HEK293 (cell line): ENCODE results near the gene VILL.

Experiments
- CTCF ChIA-PET: fragments of 350-600 bp; formaldehyde crosslinking; extraction: SDS; loops from one replicate; lab custom pipeline; 2021; ENCODE audit warnings: antibody characterized with exemption; lab: Yijun Ruan, JAX
- POLR2A ChIA-PET: fragments of 300-600 bp; formaldehyde crosslinking; extraction: SDS; loops from one replicate; lab custom pipeline; 2020; ENCODE audit warnings: antibody characterized with exemption, inconsistent platforms; lab: Yijun Ruan, JAX
- H3K27ac ChIP-seq: fragments of 200-500 bp; sonication (Bioruptor generic); 2 replicates; pipeline ENCODE4 v1.5.1; 2014; ENCODE audit warnings: low read depth, low read length, control low read depth, inconsistent platforms; ENCODE audit errors: extremely low read depth
- H3K36me3 ChIP-seq, 2 experiments: fragments of 200-500 bp in 1 of 2; sonication (Bioruptor generic) in 1 of 2; 1 replicate in 1 of 2; 2 replicates in 1 of 2; pipeline ENCODE4 v1.5.1; 2014 to 2017; ENCODE audit warnings: inconsistent platforms in 2 of 2, low read length in 2 of 2; ENCODE audit not compliant: control insufficient read depth in 2 of 2, insufficient read depth in 1 of 2
- H3K4me1 ChIP-seq: fragments of 200-500 bp; sonication (Bioruptor generic); 2 replicates; pipeline ENCODE4 v1.5.1; 2014; ENCODE audit warnings: mild to moderate bottlenecking, low read length, inconsistent platforms; ENCODE audit not compliant: control insufficient read depth, insufficient read depth
- H3K4me3 ChIP-seq: 2 replicates; pipeline ENCODE4 v1.5.1; 2011; ENCODE audit warnings: low read depth, mild to moderate bottlenecking, control low read depth, low read length, moderate library complexity
- H3K9me3 ChIP-seq: fragments of 200-500 bp; sonication (Bioruptor generic); 2 replicates; pipeline ENCODE4 v1.5.1; 2014; ENCODE audit warnings: low read depth, low read length, inconsistent platforms; ENCODE audit not compliant: control insufficient read depth, insufficient read depth
- KLF1 ChIP-seq: fragments of 450-650 bp; formaldehyde crosslinking; IDR thresholded peaks from 2 replicates; pipeline ENCODE4 v1.5.1; 2016; ENCODE audit warnings: missing biosample characterization, missing genetic modification characterization
- KLF8 ChIP-seq: fragments of 450-650 bp; formaldehyde crosslinking; IDR thresholded peaks from 2 replicates; pipeline ENCODE4 v1.5.1; 2016; ENCODE audit warnings: missing biosample characterization, missing genetic modification characterization
- SP7 ChIP-seq: fragments of 450-650 bp; formaldehyde crosslinking; IDR thresholded peaks from 2 replicates; pipeline ENCODE4 v1.5.1; 2016; ENCODE audit warnings: missing biosample characterization, missing genetic modification characterization
- WT1 ChIP-seq: fragments of 450-650 bp; formaldehyde crosslinking; IDR thresholded peaks from 2 replicates; pipeline ENCODE4 v1.5.1; 2016; ENCODE audit warnings: missing biosample characterization, missing genetic modification characterization
- ZFP3 ChIP-seq: fragments of 450-650 bp; formaldehyde crosslinking; IDR thresholded peaks from 2 replicates; pipeline ENCODE4 v1.5.1; 2016; ENCODE audit warnings: low read depth, missing biosample characterization, missing genetic modification characterization
- ZNF146 ChIP-seq: fragments of 450-650 bp; formaldehyde crosslinking; IDR thresholded peaks from 2 replicates; pipeline ENCODE4 v1.5.1; 2016; ENCODE audit warnings: missing biosample characterization, missing genetic modification characterization
- ZNF302 ChIP-seq: fragments of 450-650 bp; formaldehyde crosslinking; IDR thresholded peaks from 2 replicates; pipeline ENCODE4 v1.5.1; 2016; ENCODE audit warnings: missing biosample characterization, missing genetic modification characterization, low read depth
- ZNF341 ChIP-seq: fragments of 450-650 bp; formaldehyde crosslinking; IDR thresholded peaks from 2 replicates; pipeline ENCODE4; 2016; ENCODE audit warnings: low read depth, missing biosample characterization, missing genetic modification characterization
- ZNF416 ChIP-seq: fragments of 450-650 bp; formaldehyde crosslinking; IDR thresholded peaks from 2 replicates; pipeline ENCODE4 v1.5.1; 2016; ENCODE audit warnings: missing biosample characterization, missing genetic modification characterization
- ZNF521 ChIP-seq: fragments of 450-650 bp; formaldehyde crosslinking; IDR thresholded peaks from 2 replicates; pipeline ENCODE4 v1.5.1; 2017; ENCODE audit warnings: missing biosample characterization, mild to moderate bottlenecking, missing genetic modification characterization
- ZNF558 ChIP-seq: fragments of 450-650 bp; formaldehyde crosslinking; IDR thresholded peaks from 2 replicates; pipeline ENCODE4 v1.5.1; 2016; ENCODE audit warnings: missing biosample characterization, missing genetic modification characterization
- ZNF600 ChIP-seq: fragments of 450-650 bp; formaldehyde crosslinking; IDR thresholded peaks from 2 replicates; pipeline ENCODE4 v1.5.1; 2016; ENCODE audit warnings: missing biosample characterization, missing genetic modification characterization
- ZNF623 ChIP-seq: fragments of 450-650 bp; formaldehyde crosslinking; IDR thresholded peaks from 2 replicates; pipeline ENCODE4 v1.5.1; 2016; ENCODE audit warnings: missing biosample characterization, missing genetic modification characterization
- ZNF660 ChIP-seq: fragments of 450-650 bp; IDR thresholded peaks from 2 replicates; pipeline ENCODE4 v1.5.1; 2018; ENCODE audit warnings: missing biosample characterization, mild to moderate bottlenecking, missing genetic modification characterization
- ZNF701 ChIP-seq: fragments of 450-650 bp; formaldehyde crosslinking; IDR thresholded peaks from 2 replicates; pipeline ENCODE4 v1.5.1; 2016; ENCODE audit warnings: missing biosample characterization, missing genetic modification characterization
- ZNF792 ChIP-seq: fragments of 450-650 bp; formaldehyde crosslinking; IDR thresholded peaks from 2 replicates; pipeline ENCODE4 v1.5.1; 2016; ENCODE audit warnings: missing biosample characterization, missing genetic modification characterization
- ZXDB ChIP-seq: fragments of 450-650 bp; formaldehyde crosslinking; IDR thresholded peaks from 2 replicates; pipeline ENCODE4 v1.5.1; 2016; ENCODE audit warnings: missing biosample characterization, missing genetic modification characterization
- TF ChIP-seq, protein P1 (sequence below): fragments of 450-650 bp; formaldehyde crosslinking; IDR thresholded peaks from 2 replicates; pipeline ENCODE4 v1.5.1; 2016; ENCODE audit warnings: missing biosample characterization, missing genetic modification characterization, borderline replicate concordance
- TF ChIP-seq, protein P2 (sequence below): fragments of 450-650 bp; formaldehyde crosslinking; IDR thresholded peaks from 2 replicates; pipeline ENCODE4 v1.5.1; 2016; ENCODE audit warnings: missing biosample characterization, missing genetic modification characterization
- TF ChIP-seq, protein P3 (sequence below): fragments of 450-650 bp; formaldehyde crosslinking; IDR thresholded peaks from 2 replicates; pipeline ENCODE4 v1.5.1; 2016; ENCODE audit warnings: missing biosample characterization, missing genetic modification characterization
- TF ChIP-seq, protein P4 (sequence below): fragments of 450-650 bp; formaldehyde crosslinking; IDR thresholded peaks from 2 replicates; pipeline ENCODE4 v1.5.1; 2016; ENCODE audit warnings: missing biosample characterization, missing genetic modification characterization
- TF ChIP-seq, protein P5 (sequence below): fragments of 450-650 bp; formaldehyde crosslinking; IDR thresholded peaks from 2 replicates; pipeline ENCODE4 v1.5.1; 2017; ENCODE audit warnings: missing biosample characterization, missing genetic modification characterization

VILL gene

DNA sequence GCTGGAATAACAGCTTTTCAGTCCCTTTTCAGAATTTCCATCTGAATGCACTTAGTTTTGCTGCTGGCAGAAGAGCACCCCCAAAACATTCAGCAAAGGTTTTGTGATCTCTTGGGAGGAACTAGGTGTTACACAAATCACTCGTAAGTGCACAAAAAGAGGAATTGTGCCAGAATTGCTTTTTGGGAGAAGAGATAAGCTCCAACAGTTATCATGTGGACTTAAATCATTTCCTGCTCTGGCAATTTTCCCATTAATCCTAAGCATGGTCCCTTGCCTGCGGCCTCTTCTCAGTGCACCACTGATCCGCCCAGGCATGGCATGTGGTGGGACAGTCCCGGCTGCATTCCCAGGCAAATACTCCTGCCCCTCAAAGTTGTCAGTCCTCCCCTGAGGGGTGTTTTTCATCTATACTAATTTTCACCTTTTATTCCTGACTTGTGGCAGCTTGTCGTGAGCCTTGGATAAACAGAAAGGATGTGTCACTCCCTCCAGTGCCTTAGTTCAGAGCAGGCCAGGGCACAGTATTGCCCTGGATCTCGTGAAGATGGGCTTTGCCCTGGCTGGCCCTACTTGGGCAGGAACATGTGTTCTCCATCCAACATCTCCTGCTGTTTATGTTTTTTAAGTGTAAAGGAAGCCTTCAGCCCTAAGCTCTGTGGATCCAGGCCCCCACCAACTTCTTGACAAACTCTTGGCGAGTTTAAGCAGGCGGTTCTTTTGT, 44.6 kb upstream of the VILL start:
- Histone ChIP-seq H3K27ac (no peak overlapping the region), H3K4me3 (no peak overlapping the region), H3K36me3 (no peaks in the 10 kb centered on the region), H3K9me3 (no peaks in the 10 kb centered on the region), H3K4me1 (peaks cover 7% of the 10 kb centered on the region)
- ChIA-PET POLR2A (no interaction called here), CTCF (interaction anchor here (1.0 to 1.1 kb wide), 2 partner anchors 21 to 51 kb away, joined by 3 to 4 read pairs; no protein-coding TSS in a partner anchor)
- TF ChIP-seq ZNF521, result no peak
- peak; percentile 60 for TF ChIP-seq ZNF600 (tag by site-specific recombination)
- TF ChIP-seq ZNF341 (tag by site-specific recombination), result no peak
- no peak for TF ChIP-seq ZNF558 (tag by site-specific recombination)
- no peak for TF ChIP-seq ZNF792 (tag by site-specific recombination)
- peak; percentile 55 for TF ChIP-seq KLF1 (tag by site-specific recombination)
- peak; percentile 47; the same call in 1 of the 2 replicates for TF ChIP-seq WT1 (tag by site-specific recombination)
- TF ChIP-seq, protein P1, sequence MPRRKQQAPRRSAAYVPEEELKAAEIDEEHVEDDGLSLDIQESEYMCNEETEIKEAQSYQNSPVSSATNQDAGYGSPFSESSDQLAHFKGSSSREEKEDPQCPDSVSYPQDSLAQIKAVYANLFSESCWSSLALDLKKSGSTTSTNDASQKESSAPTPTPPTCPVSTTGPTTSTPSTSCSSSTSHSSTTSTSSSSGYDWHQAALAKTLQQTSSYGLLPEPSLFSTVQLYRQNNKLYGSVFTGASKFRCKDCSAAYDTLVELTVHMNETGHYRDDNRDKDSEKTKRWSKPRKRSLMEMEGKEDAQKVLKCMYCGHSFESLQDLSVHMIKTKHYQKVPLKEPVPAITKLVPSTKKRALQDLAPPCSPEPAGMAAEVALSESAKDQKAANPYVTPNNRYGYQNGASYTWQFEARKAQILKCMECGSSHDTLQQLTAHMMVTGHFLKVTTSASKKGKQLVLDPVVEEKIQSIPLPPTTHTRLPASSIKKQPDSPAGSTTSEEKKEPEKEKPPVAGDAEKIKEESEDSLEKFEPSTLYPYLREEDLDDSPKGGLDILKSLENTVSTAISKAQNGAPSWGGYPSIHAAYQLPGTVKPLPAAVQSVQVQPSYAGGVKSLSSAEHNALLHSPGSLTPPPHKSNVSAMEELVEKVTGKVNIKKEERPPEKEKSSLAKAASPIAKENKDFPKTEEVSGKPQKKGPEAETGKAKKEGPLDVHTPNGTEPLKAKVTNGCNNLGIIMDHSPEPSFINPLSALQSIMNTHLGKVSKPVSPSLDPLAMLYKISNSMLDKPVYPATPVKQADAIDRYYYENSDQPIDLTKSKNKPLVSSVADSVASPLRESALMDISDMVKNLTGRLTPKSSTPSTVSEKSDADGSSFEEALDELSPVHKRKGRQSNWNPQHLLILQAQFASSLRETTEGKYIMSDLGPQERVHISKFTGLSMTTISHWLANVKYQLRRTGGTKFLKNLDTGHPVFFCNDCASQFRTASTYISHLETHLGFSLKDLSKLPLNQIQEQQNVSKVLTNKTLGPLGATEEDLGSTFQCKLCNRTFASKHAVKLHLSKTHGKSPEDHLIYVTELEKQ, result no peak
- TF ChIP-seq KLF8 (tag by site-specific recombination), result no peak
- no peak for TF ChIP-seq ZNF623 (tag by site-specific recombination)
- TF ChIP-seq, protein P2, sequence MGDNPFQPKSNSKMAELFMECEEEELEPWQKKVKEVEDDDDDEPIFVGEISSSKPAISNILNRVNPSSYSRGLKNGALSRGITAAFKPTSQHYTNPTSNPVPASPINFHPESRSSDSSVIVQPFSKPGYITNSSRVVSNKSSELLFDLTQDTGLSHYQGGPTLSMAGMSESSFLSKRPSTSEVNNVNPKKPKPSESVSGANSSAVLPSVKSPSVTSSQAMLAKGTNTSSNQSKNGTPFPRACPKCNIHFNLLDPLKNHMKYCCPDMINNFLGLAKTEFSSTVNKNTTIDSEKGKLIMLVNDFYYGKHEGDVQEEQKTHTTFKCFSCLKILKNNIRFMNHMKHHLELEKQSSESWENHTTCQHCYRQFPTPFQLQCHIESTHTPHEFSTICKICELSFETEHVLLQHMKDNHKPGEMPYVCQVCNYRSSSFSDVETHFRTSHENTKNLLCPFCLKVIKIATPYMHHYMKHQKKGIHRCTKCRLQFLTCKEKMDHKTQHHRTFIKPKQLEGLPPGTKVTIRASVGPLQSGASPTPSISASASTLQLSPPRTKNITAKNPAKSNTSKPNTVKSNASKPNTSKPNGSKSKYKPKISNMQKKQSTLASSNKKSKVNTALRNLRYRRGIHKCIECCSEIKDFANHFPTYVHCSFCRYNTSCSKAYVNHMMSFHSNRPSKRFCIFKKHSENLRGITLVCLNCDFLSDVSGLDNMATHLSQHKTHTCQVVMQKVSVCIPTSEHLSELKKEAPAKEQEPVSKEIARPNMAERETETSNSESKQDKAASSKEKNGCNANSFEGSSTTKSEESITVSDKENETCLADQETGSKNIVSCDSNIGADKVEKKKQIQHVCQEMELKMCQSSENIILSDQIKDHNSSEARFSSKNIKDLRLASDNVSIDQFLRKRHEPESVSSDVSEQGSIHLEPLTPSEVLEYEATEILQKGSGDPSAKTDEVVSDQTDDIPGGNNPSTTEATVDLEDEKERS, result no peak
- TF ChIP-seq, protein P3, sequence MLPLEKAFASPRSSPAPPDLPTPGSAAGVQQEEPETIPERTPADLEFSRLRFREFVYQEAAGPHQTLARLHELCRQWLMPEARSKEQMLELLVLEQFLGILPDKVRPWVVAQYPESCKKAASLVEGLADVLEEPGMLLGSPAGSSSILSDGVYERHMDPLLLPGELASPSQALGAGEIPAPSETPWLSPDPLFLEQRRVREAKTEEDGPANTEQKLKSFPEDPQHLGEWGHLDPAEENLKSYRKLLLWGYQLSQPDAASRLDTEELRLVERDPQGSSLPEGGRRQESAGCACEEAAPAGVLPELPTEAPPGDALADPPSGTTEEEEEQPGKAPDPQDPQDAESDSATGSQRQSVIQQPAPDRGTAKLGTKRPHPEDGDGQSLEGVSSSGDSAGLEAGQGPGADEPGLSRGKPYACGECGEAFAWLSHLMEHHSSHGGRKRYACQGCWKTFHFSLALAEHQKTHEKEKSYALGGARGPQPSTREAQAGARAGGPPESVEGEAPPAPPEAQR (tag by site-specific recombination), result no peak
- no peak for TF ChIP-seq ZNF701
- no peak for TF ChIP-seq ZNF416 (tag by site-specific recombination)
- TF ChIP-seq, protein P4, sequence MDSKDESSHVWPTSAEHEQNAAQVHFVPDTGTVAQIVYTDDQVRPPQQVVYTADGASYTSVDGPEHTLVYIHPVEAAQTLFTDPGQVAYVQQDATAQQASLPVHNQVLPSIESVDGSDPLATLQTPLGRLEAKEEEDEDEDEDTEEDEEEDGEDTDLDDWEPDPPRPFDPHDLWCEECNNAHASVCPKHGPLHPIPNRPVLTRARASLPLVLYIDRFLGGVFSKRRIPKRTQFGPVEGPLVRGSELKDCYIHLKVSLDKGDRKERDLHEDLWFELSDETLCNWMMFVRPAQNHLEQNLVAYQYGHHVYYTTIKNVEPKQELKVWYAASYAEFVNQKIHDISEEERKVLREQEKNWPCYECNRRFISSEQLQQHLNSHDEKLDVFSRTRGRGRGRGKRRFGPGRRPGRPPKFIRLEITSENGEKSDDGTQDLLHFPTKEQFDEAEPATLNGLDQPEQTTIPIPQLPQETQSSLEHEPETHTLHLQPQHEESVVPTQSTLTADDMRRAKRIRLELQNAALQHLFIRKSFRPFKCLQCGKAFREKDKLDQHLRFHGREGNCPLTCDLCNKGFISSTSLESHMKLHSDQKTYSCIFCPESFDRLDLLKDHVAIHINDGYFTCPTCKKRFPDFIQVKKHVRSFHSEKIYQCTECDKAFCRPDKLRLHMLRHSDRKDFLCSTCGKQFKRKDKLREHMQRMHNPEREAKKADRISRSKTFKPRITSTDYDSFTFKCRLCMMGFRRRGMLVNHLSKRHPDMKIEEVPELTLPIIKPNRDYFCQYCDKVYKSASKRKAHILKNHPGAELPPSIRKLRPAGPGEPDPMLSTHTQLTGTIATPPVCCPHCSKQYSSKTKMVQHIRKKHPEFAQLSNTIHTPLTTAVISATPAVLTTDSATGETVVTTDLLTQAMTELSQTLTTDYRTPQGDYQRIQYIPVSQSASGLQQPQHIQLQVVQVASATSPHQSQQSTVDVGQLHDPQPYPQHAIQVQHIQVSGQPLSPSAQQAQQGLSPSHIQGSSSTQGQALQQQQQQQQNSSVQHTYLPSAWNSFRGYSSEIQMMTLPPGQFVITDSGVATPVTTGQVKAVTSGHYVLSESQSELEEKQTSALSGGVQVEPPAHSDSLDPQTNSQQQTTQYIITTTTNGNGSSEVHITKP, result peak; percentile 89
- no peak for TF ChIP-seq ZNF302 (tag by site-specific recombination)
- TF ChIP-seq SP7 (tag by site-specific recombination), result peak; percentile 56; the same call in 1 of the 2 replicates
- 0 out of 2 replicates have a peak, but pooled peaks have one; percentile 25 for TF ChIP-seq ZNF660 (tag by site-specific recombination)
- TF ChIP-seq, protein P5, sequence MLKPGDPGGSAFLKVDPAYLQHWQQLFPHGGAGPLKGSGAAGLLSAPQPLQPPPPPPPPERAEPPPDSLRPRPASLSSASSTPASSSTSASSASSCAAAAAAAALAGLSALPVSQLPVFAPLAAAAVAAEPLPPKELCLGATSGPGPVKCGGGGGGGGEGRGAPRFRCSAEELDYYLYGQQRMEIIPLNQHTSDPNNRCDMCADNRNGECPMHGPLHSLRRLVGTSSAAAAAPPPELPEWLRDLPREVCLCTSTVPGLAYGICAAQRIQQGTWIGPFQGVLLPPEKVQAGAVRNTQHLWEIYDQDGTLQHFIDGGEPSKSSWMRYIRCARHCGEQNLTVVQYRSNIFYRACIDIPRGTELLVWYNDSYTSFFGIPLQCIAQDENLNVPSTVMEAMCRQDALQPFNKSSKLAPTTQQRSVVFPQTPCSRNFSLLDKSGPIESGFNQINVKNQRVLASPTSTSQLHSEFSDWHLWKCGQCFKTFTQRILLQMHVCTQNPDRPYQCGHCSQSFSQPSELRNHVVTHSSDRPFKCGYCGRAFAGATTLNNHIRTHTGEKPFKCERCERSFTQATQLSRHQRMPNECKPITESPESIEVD (tag by site-specific recombination), result no peak
- TF ChIP-seq ZNF146 (tag by site-specific recombination), result no peak
- no peak for TF ChIP-seq ZFP3 (tag by site-specific recombination)
- peak; percentile 31; the same call in 1 of the 2 replicates for TF ChIP-seq ZXDB (tag by site-specific recombination)
